Keratinocyte (primary cell): Measurements from ENCODE around the gene ZNF860.

Source experiments
- CTCF ChIP-seq, 3 experiments: IDR thresholded peaks in 1 of 3; conservative IDR thresholded peaks in 1 of 3; optimal IDR thresholded peaks in 1 of 3; 2 replicates in 2 of 3; 3 replicates in 1 of 3; pipeline versions ENCODE3 to v1.5.1; 2011; ENCODE audit warnings: low read length in 3 of 3, mild to moderate bottlenecking in 3 of 3, moderate library complexity in 2 of 3, control low read depth in 1 of 3, inconsistent platforms in 1 of 3; ENCODE audit not compliant: insufficient read depth in 2 of 3; ENCODE audit errors: extremely low read depth in 1 of 3
- EZH2 ChIP-seq: IDR thresholded peaks from one replicate; pipeline ENCODE4 v1.6.1; 2012; ENCODE audit warnings: inconsistent platforms, mild to moderate bottlenecking, low read length, moderate library complexity

GRCh38 chr3:31981206-31982181 is at the start of gene ZNF860, which contains the start of gene OSBPL10:
- peak in 1 of 3 experiments; percentile 23 for TF ChIP-seq CTCF (optimal IDR thresholded peaks at IDR 0.05 in 1 of 3, IDR thresholded peaks at IDR 0.05 in 1 of 3, conservative IDR thresholded peaks at IDR 0.05 in 1 of 3; ENCODE audit: extremely low read depth in 1 of 3, insufficient read depth in 2 of 3, low read length in 3 of 3)
- no peak for TF ChIP-seq EZH2
